Activated CD4-positive, alpha-beta T cell treated with anti-CD3 and anti-CD28 coated beads, Interleukin-2, Interleukin-6, amounts not matched to agents 100 ng/mL and 50 ng/mL, durations not matched to agents 16 hours and 8 hours (primary cell): ENCODE data around the gene TRAPPC10.
A peak's percentile ranks its signal among the peaks of the same experiment; 100 is the strongest.

Experiments used
- DNase-seq: peaks from one replicate; pipeline ENCODE4 v3.0.0-alpha.2; 2020

Gene TRAPPC10

DNA sequence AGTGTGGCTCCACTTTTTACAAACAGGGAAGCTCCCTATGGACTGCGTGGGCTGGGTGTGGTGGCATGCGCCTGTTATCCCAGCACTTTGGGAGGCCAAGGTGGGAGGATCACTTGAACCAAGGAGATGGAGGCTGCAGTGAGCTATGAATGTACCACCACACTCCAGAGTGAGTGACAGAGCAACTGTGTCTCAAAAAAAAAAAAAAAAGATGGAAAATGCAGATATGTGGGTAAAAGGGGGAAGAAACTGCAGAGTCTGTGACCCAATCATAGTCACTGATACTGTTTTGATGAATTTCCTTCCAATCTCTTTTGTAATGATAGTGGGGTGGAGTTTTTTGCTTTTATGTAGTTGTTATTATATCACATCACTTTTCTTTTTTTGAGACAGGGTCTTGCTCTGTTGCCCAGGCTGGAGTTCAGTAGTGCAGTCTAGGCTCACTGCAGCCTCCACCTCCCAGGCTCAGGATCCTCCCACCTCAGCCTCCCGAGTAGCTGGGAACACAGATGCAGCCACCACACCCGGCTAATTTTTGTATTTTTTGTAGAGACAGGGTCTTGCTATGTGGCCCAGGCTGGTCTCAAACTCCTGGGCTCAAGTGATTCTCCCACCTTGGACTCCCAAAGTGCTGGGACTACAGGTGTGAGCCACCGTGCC is 8.7 kb upstream of the TRAPPC10 start:
- DNase-seq, result no peak

GRCh38 chr21:44005071-44005470 is 7.0 kb upstream of the TRAPPC10 start:
- no peak for DNase-seq

GRCh38 chr21:44005593-44005992 is 6.5 kb upstream of the TRAPPC10 start:
- no peak for DNase-seq

DNA sequence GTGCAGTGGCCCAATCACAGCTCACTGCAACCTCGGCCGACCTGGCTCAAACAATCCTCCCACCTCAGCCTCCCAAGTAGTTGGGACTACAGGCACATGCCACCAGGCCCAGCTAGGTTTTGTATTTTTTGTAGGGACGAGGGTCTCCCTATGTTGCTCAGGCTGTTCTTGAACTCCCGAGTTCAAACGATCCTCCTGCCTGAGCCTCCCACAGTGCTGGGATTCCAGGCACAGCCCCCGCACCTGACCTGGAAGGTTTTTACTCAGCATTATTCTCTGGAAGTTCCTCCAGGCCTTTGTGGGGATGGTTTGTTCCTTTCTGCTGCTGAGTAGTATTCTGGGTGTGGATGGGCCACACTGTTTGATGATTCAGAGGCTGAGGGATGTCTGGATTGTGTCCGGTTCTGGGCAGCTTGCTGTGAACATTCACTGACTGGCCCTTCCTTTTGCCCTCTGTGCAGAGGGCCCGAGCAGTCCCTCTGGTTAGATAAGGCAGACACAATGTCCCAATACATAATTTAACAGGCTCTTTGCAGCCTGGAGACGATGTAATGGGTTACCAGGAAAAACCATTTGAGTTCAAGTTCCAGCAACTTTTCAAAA is 6.0 kb upstream of the TRAPPC10 start:
- DNase-seq, result no peak

- no peak for DNase-seq
Measured at GRCh38 chr21:44006656-44007055, 5.5 kb upstream of the TRAPPC10 start.

DNA sequence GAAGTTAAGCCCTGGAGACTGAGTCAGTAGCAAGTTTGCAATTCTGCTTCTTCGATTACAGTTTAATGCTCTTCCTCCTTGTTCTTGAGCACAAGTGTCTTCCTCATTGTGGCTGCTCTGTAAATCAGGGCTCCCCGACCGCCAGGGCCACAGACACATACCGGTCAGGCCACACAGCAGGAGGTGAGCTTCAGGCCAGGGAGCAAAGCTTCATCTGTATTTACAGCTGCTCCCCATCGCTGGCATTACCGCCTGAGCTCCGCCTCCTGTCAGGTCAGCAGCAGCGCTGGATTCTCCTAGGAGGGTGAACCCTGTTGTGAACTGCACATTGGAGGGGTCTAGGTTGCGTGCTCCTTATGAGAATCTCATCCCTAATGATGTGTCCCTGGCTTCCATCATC is 1.7 kb upstream of the TRAPPC10 start:
- DNase-seq, result no peak

DNA sequence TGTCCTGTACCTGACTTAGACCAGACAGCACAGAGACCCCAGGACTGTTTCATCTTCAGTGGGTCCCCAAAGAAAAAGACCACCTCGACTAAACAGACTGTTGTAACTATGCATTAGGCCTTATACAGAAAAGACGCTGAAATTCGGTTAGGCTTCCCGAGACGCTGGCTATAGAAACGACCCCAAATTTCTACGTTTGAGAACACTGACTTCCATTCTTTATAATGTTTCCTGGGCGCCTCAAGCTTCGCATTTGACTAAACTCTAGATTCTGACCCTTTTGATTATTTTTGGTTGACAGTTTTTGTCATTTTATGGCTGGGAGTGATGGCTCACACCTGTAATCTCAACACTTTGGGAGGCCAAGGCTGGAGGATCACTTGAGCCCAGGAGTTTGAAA is 986 bp upstream of the TRAPPC10 start:
- no peak for DNase-seq

GRCh38 chr21:44012474-44013379 is 618 bp downstream of the TRAPPC10 start:
- DNase-seq, result peak; percentile 94

DNA sequence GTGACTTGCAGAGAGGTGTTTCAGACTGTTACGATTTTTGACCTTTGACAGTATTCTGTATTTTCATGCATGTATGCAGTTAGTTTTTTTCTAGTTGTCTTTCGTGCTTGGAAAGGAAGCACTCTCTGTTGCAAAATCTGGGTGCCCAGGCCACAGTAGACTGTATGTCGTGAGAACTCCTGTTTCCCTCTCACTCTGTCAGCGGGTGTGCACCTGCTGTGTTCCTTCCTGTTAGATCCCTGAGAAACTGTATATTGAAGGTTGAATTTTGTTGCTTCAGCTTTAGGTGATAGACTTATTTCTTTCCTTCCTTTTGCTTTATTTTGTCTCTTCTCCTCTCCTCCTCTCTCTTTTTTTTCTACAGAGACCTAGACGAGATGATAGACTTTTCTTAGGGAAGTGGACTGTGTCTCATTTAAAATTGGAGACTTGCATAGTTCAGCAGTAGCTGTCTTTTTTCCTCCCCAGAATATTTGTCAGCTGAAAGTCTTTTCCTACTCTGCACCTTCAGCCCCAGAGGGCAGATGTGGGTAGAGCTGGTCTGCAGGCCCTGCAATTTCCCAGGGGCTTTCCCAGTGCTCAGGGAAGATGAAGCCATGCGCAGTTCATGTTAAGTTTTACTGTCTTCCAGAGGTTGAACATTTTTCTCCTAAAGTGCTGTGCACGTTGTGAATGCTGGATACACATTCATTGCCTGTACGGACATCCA is 1.4 kb downstream of the TRAPPC10 start:
- peak; percentile 50 for DNase-seq

DNA sequence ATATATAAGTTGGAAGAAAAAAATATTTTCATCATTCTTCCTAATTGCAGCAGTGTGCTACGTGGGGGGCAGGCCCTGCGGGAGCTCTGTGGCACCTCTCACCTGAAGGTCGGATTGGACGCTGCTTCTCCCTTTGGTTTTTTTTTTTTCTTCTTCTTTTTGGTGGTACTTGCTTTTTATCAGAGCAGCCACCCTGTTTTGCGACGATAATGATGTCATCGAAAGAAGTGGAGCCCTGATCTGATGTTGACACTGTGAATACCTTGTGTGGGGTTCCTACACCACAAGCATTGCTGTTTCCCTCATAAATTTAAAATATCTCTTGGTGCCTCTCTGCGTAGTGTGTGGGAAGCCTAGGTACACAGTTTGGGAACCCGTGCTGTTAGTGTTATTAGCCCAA is 5.5 kb downstream of the TRAPPC10 start:
- no peak for DNase-seq

- DNase-seq, result no peak
Measured at GRCh38 chr21:44018127-44018526, 6.0 kb downstream of the TRAPPC10 start.

- DNase-seq, result peak; percentile 24
Measured at GRCh38 chr21:44018813-44019567, 6.9 kb downstream of the TRAPPC10 start.

DNA sequence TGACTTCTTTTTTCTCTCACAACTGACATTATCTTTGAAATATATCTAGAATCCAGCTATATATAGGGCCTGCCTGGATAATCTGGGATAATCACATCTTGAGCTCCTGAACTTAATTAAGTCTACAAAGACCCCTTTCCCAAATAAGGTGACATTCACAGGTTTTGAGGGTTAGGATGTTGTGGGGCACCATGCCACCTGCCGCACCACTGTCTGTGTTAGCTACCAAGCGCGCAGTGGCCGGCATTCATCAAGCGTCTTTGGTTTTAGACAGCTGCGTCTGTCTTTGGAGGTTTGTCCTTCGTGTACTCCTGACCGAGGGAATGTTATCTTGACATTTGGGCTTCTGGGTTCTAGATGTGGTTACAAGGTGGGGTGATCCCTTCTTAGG is 7.5 kb downstream of the TRAPPC10 start:
- no peak for DNase-seq

- no peak for DNase-seq
Measured at GRCh38 chr21:44020551-44020950, 8.4 kb downstream of the TRAPPC10 start.

GRCh38 chr21:44021064-44021463 is 9.0 kb downstream of the TRAPPC10 start:
- no peak for DNase-seq

- DNase-seq, result no peak
Measured at GRCh38 chr21:44024257-44024656, 12.1 kb downstream of the TRAPPC10 start.

DNA sequence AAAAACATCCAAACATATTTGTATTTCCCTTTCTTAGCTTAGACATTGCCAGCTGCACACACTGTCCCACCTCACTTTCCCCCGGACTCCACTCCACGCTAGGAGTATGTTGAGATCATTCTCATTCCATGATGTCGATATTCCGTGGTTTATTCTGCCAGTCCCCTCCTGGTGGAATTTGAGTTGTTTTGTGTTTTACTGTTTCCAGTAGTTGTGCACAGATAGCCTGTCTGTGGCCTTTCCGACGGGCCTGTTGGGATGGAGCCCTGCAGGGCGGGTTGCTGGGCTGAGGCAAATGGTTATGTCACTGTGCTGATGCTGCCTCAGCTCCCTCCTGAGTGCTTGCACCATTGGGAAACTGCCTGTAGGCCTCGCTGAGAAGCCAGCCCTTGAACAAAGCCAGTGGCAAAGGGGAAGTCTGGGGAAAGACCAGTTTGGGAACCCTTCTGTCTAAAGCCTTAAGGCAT is 12.8 kb downstream of the TRAPPC10 start:
- DNase-seq, result no peak

- DNase-seq, result no peak
Measured at GRCh38 chr21:44027607-44028286, 15.6 kb downstream of the TRAPPC10 start.

DNA sequence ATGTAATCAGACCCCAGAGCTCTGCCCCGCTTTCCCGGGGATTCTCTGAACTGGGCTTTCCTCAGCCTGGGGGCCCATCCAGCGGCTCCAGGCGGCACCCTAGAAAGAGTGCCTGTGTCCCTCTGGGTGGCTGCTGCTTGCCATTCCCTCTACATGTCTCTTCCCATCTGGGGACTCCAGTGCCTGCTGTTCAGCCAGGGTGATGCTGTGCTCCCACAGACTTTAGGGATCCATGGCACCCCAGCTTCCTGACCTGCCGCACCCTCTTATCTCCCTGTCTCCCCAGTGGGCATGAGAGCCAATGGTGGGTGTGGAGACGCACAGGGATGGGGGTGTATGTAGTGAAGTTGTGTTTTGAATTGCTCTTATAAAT is 16.2 kb downstream of the TRAPPC10 start:
- no peak for DNase-seq

DNA sequence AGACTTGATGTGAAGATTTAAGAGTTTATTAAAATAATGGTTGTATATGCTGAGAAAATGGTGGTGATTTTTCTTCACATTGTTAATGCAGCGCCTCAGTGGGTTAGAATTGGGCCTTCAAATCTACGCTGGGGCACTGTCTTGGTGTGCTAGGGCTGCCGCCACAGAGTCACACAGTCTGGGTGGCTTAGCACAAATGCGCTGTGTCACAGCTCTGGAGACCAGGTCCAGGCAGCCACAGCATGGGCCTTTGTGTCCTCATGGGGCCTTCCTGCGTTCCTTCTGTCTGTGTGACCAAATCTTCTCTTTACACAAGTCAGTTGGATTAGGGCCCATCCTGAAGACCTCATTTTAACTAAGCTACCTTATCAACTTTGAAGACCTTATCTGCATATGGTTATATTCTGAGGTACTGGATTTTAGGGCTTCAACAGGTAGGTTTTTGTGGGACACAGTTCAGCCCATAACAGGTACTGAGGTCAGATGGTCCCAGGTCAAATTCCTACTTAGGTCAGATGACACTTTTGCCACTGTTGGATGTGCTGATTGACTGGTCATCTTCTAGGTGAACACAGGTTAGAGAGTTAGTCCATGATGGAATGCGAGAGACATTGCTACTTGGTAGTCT is 17.5 kb downstream of the TRAPPC10 start:
- no peak for DNase-seq

DNA sequence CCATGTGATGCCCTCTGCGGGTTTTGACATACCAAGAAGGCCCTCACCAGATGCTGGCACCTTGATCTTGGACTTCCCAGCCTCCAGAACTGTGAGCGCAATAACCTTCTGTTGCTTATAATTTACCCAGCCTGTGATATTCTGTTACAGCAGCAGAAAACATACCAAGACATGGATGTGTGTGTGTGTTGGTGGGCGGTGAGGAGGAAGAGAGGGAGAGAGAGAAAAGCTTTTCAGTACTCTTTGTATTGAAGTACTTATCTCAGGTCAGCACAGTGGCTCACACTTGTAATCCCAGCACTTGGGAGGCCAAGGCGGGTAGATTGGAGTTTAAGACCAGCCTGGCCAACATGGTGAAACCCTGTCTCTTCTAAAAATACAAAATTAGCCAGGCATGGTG is 23.1 kb downstream of the TRAPPC10 start:
- DNase-seq, result no peak
